Activated CD8-positive, alpha-beta memory T cell treated with anti-CD3 and anti-CD28 coated beads for 48 hours (primary cell): ENCODE measurements around the gene SMIM7.

ENCODE experiments used
- DNase-seq, 3 experiments: peaks; one replicate each; pipeline ENCODE4 v3.0.0-alpha.2; 2020; ENCODE audit warnings: low read depth in 2 of 3, low spot score in 2 of 3

SMIM7 gene

DNA sequence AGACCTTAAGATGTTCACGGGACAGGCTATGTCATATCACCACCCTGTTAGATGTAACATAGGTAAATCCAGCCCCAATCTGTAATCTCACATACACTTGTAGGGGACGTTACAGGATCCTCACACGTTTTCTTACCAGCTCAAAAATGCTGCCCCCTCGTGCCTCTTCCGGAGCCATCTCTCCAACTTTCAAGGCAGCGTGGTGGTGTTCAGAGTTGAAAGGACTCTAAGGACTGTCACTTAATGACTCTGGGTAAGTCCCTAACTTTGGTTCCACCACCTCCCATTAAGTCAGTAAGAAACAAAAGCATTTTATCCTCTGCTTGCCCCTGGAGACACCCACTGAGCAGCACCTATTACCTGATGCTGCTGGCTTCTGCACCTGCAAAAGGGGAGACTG is 36.4 kb downstream of the SMIM7 start:
- no peak for DNase-seq

DNA sequence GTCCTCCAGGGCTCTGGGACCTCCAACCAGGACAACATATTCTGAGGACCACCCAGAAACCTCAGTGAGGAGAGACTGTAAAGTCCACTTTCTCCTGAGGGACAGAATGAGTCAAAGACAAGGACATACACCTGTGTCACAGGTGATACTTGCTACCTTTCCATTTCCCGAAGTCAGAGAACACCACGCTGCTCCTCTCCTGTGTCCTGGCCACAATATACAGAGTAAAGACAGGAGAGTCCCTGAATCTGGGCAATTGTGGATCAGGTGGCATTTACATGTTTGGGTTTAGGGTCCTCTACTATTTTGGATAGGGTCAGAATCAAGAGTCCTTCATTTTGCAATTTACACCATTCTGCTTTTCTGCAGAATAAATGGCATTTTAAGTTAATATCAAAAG is 36.9 kb downstream of the SMIM7 start:
- no peak for DNase-seq

DNA sequence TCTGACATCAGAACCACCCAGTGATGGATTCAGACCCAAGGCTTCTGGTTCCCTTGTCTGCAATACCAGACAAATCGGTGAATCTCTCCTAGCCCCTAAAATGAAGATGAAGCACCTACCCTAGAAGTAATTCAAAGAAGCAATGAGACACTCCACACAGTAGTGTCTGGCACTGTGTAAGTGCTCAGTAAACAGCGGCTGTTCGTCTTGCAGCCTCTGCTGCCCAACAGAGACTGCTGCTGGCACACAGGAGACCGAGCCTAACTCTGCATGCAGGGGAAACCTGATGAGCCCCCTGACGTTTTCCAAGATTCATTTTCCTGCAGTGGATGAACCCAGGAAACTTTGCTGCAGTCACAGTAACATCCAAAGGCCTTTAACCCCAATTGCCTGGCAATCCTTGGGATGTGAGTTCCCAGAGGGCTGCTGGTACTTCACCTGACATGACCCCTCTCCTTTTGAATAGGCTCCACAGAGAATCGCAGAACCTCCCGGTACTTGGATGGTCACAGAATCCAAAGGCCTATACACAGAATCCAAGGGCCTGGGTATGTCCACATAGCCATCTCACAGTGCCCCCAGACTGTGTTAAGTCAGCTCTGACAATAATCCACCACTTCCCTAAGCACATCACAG is 38.7 kb downstream of the SMIM7 start:
- no peak for DNase-seq

DNA sequence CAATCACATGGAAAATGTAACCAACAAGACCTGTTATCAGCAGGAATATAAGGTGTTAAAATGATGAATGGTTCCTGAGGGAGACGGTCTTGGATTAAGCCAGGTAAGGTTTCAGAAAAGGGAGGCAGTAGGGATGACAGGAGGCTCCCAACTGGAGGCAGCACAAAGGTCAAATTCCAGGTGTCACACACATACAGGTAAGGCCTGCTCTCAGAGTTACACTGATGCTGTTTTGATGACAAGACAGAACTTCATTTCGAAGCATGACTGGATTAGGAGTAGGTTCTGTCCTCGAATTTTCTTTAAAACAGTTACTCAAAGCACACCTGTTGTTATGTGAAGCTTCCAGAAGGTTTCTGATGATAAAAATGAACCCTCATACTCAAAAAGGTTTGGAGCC is 39.4 kb downstream of the SMIM7 start:
- no peak for DNase-seq

DNA sequence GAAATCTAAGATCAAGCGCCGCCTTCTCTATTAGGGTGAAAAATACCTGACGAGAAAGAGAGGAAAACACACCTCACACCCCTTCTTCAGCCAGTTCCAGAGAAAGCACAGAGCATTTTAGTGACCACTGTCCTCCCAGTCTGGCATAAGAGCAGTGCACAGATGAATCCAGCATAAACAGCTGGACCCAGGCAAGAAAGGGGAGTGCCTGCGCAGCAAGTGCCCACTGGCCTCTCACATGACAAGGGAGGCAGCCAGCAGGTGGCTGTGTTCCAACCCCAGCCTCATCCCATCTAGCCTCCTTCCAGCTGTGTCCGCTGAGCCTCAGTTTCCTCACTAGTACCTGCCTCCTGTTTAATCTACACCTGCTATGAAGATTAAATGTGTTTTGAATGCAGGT is 39.9 kb downstream of the SMIM7 start:
- no peak for DNase-seq

GRCh38 chr19:16619457-16619856 is 40.5 kb downstream of the SMIM7 start:
- no peak for DNase-seq

DNA sequence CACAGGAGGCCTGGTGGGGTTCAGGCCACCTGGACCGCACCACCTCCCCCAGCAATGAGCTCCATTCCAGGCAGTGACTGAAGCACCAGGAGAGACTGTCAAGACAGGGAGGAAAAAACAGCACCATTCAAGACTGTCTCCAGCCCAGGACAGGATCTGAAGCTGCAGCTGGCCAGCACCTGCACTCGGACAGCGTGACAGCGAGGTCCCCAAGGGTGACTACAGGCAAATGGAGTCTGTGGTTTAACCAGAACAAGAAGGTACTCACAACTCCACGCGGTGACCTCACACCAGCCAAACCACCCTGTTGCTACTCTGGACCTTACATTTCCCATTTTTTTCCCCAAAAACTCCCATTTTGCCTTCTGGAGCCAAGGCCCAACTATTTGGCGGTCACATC is 41.7 kb downstream of the SMIM7 start:
- DNase-seq, result no peak

DNA sequence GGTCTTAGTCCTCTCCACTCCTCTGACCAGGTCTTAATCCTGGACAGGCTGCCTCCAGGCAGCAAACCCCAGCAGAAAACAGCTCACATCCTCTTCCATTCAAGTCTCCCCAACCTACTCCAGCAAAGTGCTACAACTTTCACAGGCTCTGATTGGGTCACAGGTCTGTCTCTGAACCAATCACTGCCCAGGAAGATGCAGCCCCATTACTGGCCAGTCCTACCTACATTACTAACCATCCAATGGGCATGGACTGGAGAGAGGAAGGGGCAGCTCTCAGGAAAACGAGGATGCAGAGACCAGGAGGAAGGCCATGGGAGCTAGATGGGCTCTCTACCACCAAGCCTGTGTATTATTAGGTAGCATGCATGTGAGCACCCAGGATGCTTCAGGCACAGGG is 44.1 kb downstream of the SMIM7 start:
- DNase-seq, result no peak

- no peak for DNase-seq
Measured at GRCh38 chr19:16614941-16615340, 45.0 kb downstream of the SMIM7 start.

DNA sequence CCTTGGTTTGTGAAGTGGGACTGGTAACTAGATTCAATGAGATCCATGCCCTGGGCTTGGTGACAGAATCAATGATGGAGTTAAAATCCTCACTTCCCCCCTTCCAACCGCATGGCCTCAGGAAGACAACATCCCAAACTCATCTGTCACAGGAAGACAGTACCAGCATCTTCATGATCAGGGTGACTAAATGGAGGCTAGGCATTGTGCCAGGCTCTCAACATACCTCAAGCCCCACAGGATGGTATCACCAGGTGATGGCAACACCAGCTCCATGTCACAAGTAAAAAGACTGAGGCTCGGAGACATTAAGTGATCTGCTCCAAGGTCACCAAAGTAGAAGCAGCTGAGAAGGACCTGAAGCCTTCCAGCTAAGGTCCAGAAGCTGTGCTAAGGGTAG is 46.1 kb downstream of the SMIM7 start:
- DNase-seq, result no peak

GRCh38 chr19:16612636-16613035 is 47.3 kb downstream of the SMIM7 start:
- no peak for DNase-seq

- DNase-seq, result no peak
Measured at GRCh38 chr19:16611121-16611520, 48.8 kb downstream of the SMIM7 start.

DNA sequence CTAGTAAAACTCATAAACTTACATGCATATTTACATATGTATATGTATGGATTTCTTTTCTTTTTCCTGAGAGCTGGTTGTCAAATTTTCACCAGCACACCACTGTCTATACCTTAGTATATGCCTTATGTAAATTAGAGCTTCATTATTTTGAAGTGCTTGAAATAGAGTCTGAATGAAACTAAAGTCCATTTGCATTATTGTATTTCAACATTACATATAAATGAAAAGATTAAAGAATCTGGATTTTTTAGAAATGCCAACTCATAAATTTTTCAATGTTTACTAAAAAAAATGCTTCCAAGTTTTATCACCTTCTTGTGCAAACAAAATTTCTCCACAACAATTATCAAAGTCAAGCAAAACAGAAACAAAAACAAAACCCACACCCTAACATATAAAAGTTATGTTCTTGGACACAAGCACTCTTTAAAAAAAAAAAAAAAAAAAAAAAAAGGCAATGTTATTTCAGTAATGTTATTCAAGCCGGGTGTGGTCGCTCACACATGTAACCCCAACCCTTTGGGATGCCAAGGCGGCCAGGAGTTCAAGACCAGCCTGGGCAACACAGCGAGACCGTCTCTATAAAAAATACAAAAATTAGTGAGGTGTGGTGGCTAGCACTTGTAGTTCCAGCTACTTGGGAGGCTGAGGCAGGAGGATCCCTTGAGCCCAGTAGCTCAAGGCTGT is 50.3 kb downstream of the SMIM7 start:
- DNase-seq, result no peak

DNA sequence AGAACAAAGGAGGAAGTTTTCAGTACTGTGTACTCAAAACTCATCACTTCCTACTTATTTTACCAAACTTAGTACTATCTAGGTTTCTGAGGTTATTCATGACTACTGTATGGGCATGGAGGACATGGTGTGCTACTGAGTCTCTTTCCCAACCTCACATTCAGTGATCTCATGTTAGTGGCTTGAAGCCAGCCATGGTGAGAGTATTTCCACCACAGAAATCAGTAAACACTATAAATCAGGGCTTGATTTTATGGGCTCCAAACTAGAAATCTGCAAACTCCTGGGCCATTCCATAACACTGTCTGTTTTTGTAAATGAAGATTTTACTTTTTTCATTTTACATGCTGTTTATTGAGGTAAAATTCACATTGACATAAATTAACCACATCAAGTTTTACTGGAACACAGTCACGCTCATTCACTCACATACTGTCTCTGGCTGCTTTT is 51.6 kb downstream of the SMIM7 start:
- DNase-seq, result no peak

DNA sequence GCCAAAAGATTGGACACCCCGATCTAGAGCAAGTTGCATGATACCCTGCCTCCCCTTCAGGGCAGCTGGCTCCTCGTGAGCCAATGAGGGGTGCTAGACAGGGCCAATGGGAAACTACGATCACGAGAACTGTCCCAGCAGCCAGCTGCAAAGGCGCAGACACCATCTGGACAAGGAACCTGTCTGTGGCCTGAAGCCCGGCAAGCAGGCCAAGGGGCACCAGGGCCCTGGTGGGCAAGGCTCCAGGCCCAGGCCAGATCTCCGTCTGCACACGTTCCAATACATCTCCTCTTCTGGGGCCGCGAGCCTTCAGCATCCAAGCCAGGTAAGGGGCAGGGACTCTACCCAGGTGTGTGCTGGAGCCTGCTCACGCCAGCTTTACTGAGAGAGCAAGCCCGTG is 52.1 kb downstream of the SMIM7 start:
- no peak for DNase-seq

GRCh38 chr19:16605553-16605994 is 54.4 kb downstream of the SMIM7 start:
- DNase-seq, result no peak

GRCh38 chr19:16605115-16605514 is 54.8 kb downstream of the SMIM7 start:
- no peak for DNase-seq

DNA sequence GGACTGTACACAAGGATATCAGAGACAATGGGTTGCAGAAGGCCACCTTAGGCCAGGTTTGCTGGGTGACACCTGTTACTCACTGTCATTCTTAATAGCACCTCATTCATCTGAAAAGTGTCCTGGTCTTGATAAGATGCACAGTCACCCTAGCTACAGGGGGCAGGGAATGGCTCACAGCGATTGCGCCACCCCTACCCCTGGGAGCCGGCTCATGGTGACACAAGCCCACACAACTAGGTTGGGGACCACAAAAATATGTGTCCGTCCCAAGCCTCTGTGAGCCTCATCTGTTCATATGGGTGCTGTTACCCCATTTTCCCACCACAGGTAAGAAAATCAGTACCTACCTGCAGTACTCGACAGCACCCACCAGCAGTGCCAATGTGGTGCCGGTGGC is 55.3 kb downstream of the SMIM7 start:
- no peak for DNase-seq

DNA sequence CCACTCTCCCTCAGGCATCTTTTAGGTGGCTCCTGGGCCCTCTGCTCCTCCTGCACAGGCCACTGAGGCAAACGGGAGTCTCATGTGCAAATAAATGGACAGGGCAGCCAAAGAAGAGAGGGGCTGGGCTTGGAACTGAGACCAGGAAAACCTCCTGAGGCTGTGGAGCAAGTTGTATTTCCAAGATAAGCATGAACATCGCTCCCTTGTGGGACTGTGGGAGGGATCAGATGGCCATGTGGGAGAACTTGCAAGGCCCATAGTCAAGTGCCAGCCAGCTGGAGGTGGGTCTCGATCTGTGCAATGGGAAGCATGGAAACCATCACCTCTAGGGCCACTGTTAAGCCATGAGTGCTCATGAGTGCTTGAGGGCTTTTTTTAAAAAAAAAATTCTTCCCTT is 56.9 kb downstream of the SMIM7 start:
- DNase-seq, result no peak

GRCh38 chr19:16601378-16602052 is 58.4 kb downstream of the SMIM7 start:
- DNase-seq, result no peak

- no peak for DNase-seq
Measured at GRCh38 chr19:16600824-16601223, 59.1 kb downstream of the SMIM7 start.

- DNase-seq, result no peak
Measured at GRCh38 chr19:16599655-16600346, 60.1 kb downstream of the SMIM7 start.
